GM23338 (cell line): ENCODE results near the gene ME1. TPM values are rescaled to one million over a fixed set of nuclear protein-coding genes. Genes with fewer than 3 reads are reported as not detected.

ENCODE experiments used
- ATAC-seq: fragments of 200-7000 bp; cut with Tn5 transposase; 3 replicates; pipeline ENCODE4 v1.9.1; 2020
- DNase-seq: peaks from one replicate; pipeline ENCODE4 v3.0.0-alpha.2; 2015; ENCODE audit warnings: low spot score
- H2AFZ ChIP-seq: fragments of 200-600 bp; sonication (generic); 2 replicates; pipeline ENCODE4 v1.8.0; 2016; ENCODE audit warnings: antibody characterized with exemption, mild to moderate bottlenecking, moderate library complexity
- H3F3A ChIP-seq: fragments of 200-600 bp; sonication (generic); replicated peaks from 2 replicates; pipeline ENCODE4 v1.8.0; 2017; ENCODE audit warnings: antibody characterized with exemption, mixed run types, low read depth
- H3K27ac ChIP-seq: fragments of 200-600 bp; sonication (generic); 2 replicates; pipeline ENCODE4 v1.6.1; 2016; ENCODE audit warnings: low read depth
- H3K27me3 ChIP-seq: fragments of 200-600 bp; sonication (generic); 2 replicates; pipeline ENCODE4 v1.8.0; 2016; ENCODE audit warnings: mild to moderate bottlenecking, mixed run types, moderate library complexity; ENCODE audit not compliant: insufficient read depth
- H3K36me3 ChIP-seq: fragments of 200-600 bp; sonication (generic); 2 replicates; pipeline ENCODE4 v1.8.0; 2016; ENCODE audit warnings: mild to moderate bottlenecking; ENCODE audit not compliant: insufficient read depth
- H3K4me1 ChIP-seq: fragments of 200-600 bp; sonication (generic); 2 replicates; pipeline ENCODE4 v1.8.0; 2016; ENCODE audit warnings: mild to moderate bottlenecking, moderate library complexity; ENCODE audit not compliant: insufficient read depth
- H3K4me2 ChIP-seq: fragments of 200-600 bp; sonication (generic); 2 replicates; pipeline ENCODE4 v1.7.1; 2017; ENCODE audit warnings: mixed run types
- H3K4me3 ChIP-seq: fragments of 200-600 bp; sonication (generic); 2 replicates; pipeline ENCODE4 v1.6.1; 2016; ENCODE audit warnings: mixed run types
- H3K79me2 ChIP-seq: fragments of 200-600 bp; sonication (generic); replicated peaks from 2 replicates; pipeline ENCODE4 v1.8.0; 2017; ENCODE audit warnings: mild to moderate bottlenecking; ENCODE audit not compliant: insufficient read depth
- H3K9me2 ChIP-seq: fragments of 200-600 bp; sonication (generic); 2 replicates; pipeline ENCODE4 v1.8.0; 2017; ENCODE audit not compliant: insufficient read depth
- H4K20me1 ChIP-seq: fragments of 200-600 bp; sonication (generic); replicated peaks from 2 replicates; pipeline ENCODE4 v1.8.0; 2017; ENCODE audit warnings: mild to moderate bottlenecking; ENCODE audit not compliant: insufficient read depth
- H3K27ac Mint-ChIP-seq: 2 replicates; pipeline ENCODE4 v1.8.0; 2020; ENCODE audit warnings: inconsistent platforms, mild to moderate bottlenecking, moderate library complexity, mixed read lengths
- H3K27me3 Mint-ChIP-seq: 3 replicates; pipeline ENCODE4 v1.8.0; 2022; ENCODE audit warnings: low read depth, mild to moderate bottlenecking, moderate library complexity, mixed read lengths, inconsistent platforms; ENCODE audit not compliant: insufficient read depth, poor library complexity
- H3K36me3 Mint-ChIP-seq: 3 replicates; pipeline ENCODE4 v1.8.0; 2021; ENCODE audit warnings: low read depth, mild to moderate bottlenecking, inconsistent platforms, moderate library complexity, mixed read lengths
- H3K4me1 Mint-ChIP-seq: 3 replicates; pipeline ENCODE4 v1.8.0; 2020; ENCODE audit warnings: mild to moderate bottlenecking, inconsistent platforms, mixed read lengths
- H3K4me3 Mint-ChIP-seq: 3 replicates; pipeline ENCODE4 v1.8.0; 2021; ENCODE audit warnings: moderate library complexity, mild to moderate bottlenecking, inconsistent platforms, mixed read lengths
- H3K9me3 Mint-ChIP-seq: 3 replicates; pipeline ENCODE4 v1.8.0; 2020; ENCODE audit warnings: moderate library complexity, mild to moderate bottlenecking, inconsistent platforms, mixed read lengths
- EZH2 ChIP-seq: fragments of 200-600 bp; sonication (generic); IDR thresholded peaks from one replicate; pipeline ENCODE4 v1.8.0; 2017; ENCODE audit warnings: antibody characterized with exemption, mild to moderate bottlenecking, low read depth; ENCODE audit not compliant: unreplicated experiment
- POLR2AphosphoS5 ChIP-seq: IDR thresholded peaks from 2 replicates; pipeline ENCODE4 v1.6.1; 2016; ENCODE audit warnings: antibody characterized with exemption, low read depth
- REST ChIP-seq: IDR thresholded peaks from one replicate; pipeline ENCODE4 v1.6.1; 2018; ENCODE audit warnings: antibody characterized with exemption; ENCODE audit not compliant: unreplicated experiment
- STAT1 ChIP-seq: IDR thresholded peaks from one replicate; pipeline ENCODE4 v1.6.1; 2016; ENCODE audit warnings: antibody characterized with exemption; ENCODE audit not compliant: unreplicated experiment
- ZNF331 ChIP-seq: fragments of 250-450 bp; sonication (Bioruptor Pico); IDR thresholded peaks from 2 replicates; pipeline ENCODE4 v1.5.0; 2020; ENCODE audit warnings: low read depth, mild to moderate bottlenecking, moderate library complexity
- ZNF462 ChIP-seq: fragments of 250-450 bp; sonication (Bioruptor Pico); IDR thresholded peaks from 2 replicates; pipeline ENCODE4 v1.5.0; 2020; ENCODE audit warnings: mild to moderate bottlenecking, moderate library complexity
- polyA plus RNA-seq: library from polyadenylated mRNA; unstranded; fragments of >200 nt; fragmentation: Nextera tagmentation; extraction: Ambion mirVana; gene quantifications from 2 replicates; pipeline ENCODE4 v1.2.1, GENCODE V29; 2016
- total RNA-seq: library from RNA; depleted of rRNA; stranded (reverse); fragments of >200 nt; shearing (Covaris generic); gene quantifications from 2 replicates; pipeline ENCODE4 v1.2.3, GENCODE V29; 2014

Gene ME1
- total and polyA plus RNA-seq, 2 experiments from 2014 or later = 6.4 to 8.0 TPM

GRCh38 chr6:83183082-83183828, 247.6 kb downstream of the ME1 start:
- H3K9me3 Mint-ChIP-seq = no peaks in the 10 kb centered on the region
- Histone ChIP-seq H3K4me1 (0 out of 2 replicates have a peak, but pooled peaks cover 7% of the 10 kb centered on the region), H3K27me3 (no peaks in the 10 kb centered on the region), H3K79me2 (peaks cover 8% of the 10 kb centered on the region; the same call in 1 of the 2 replicates), H3K9me2 (no peaks in the 10 kb centered on the region), H2AFZ (no peak overlapping the region), H3K27ac (no peak overlapping the region), H3K4me2 (no peak overlapping the region), H4K20me1 (peaks cover 16% of the 10 kb centered on the region), H3F3A (no peaks in the 10 kb centered on the region), H3K4me3 (no peak overlapping the region), H3K36me3 (peaks cover 70% of the 10 kb centered on the region)
- H3K27ac Mint-ChIP-seq = no peak overlapping the region
- no peaks in the 10 kb centered on the region for H3K27me3 Mint-ChIP-seq
- DNase-seq (no peak), ATAC-seq (no peak)
- H3K36me3 Mint-ChIP-seq = peaks cover 62% of the 10 kb centered on the region
- no peak overlapping the region for H3K4me3 Mint-ChIP-seq
- TF ChIP-seq REST = no peak
- no peak for TF ChIP-seq ZNF462 (CRISPR knock-in tag)
- no peak for TF ChIP-seq ZNF331 (CRISPR knock-in tag)
- no peak for TF ChIP-seq STAT1
- no peak for TF ChIP-seq EZH2
- TF ChIP-seq POLR2AphosphoS5 = no peak
- peaks cover 10% of the 10 kb centered on the region; the same call in 2 of the 3 replicates for H3K4me1 Mint-ChIP-seq
